Cerebellar nuclear complex (tissue), 1 donor: ENCODE measurements around the gene NKIRAS1.
"Not testable (repeated sequence)": the region's sequence is repeated elsewhere in the genome, so short reads cannot be mapped to it uniquely, and the experiment has no call there.

Source experiments
- DNase-seq, 2 experiments: peaks; one replicate each; lab custom pipeline; 2025; lab: John Stamatoyannopoulos, UW

The NKIRAS1 gene

GRCh38 chr3:23870663-23871043, 46.1 kb downstream of the NKIRAS1 start:
- not testable (repeated sequence) for DNase-seq

- DNase-seq: no peak
Observed at GRCh38 chr3:23869977-23870662, 46.7 kb downstream of the NKIRAS1 start.

GRCh38 chr3:23867838-23868237, 49.0 kb downstream of the NKIRAS1 start:
- no peak for DNase-seq

GRCh38 chr3:23867400-23867799, 49.4 kb downstream of the NKIRAS1 start:
- DNase-seq: no peak

- no peak for DNase-seq
Observed at GRCh38 chr3:23865595-23866396, 51.0 kb downstream of the NKIRAS1 start.

GRCh38 chr3:23864931-23865330, 51.9 kb downstream of the NKIRAS1 start:
- no peak for DNase-seq

- DNase-seq: no peak
Observed at GRCh38 chr3:23863060-23863459, 53.7 kb downstream of the NKIRAS1 start.

GRCh38 chr3:23861689-23862088, 55.1 kb downstream of the NKIRAS1 start:
- no peak for DNase-seq

GRCh38 chr3:23859839-23860382, 56.9 kb downstream of the NKIRAS1 start:
- no peak for DNase-seq

- no peak for DNase-seq
Observed at GRCh38 chr3:23859012-23859743, 57.6 kb downstream of the NKIRAS1 start.

GRCh38 chr3:23856286-23856685, 60.5 kb downstream of the NKIRAS1 start:
- DNase-seq: no peak

GRCh38 chr3:23849462-23849861, 67.3 kb downstream of the NKIRAS1 start:
- not testable (repeated sequence) for DNase-seq

- DNase-seq: no peak
Observed at GRCh38 chr3:23845326-23846216, 71.2 kb downstream of the NKIRAS1 start.

- no peak for DNase-seq
Observed at GRCh38 chr3:23843869-23844268, 72.9 kb downstream of the NKIRAS1 start.
